ENCODE data around the gene RDH16.

DNA sequence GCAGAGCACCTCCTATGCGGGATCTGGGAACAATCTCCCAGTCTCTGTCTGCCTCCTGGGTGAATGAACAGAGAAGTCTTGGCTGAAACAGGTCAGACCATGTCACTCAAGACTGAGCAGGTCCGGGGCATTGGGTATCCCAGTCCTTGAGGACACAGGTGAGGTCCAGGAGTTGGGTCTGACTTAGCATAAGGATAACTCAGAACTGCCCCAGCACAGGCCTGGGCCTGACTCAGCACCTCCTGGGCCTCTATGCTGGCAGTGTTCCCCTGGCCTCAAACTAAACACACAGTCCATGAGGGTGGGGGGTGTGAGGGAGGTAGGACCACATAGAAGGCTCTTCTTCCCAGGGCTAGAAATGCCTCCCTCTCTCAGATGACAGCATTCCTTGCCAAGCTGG, 21.7 kb downstream of the RDH16 start:
- TF ChIP-seq, protein P1, sequence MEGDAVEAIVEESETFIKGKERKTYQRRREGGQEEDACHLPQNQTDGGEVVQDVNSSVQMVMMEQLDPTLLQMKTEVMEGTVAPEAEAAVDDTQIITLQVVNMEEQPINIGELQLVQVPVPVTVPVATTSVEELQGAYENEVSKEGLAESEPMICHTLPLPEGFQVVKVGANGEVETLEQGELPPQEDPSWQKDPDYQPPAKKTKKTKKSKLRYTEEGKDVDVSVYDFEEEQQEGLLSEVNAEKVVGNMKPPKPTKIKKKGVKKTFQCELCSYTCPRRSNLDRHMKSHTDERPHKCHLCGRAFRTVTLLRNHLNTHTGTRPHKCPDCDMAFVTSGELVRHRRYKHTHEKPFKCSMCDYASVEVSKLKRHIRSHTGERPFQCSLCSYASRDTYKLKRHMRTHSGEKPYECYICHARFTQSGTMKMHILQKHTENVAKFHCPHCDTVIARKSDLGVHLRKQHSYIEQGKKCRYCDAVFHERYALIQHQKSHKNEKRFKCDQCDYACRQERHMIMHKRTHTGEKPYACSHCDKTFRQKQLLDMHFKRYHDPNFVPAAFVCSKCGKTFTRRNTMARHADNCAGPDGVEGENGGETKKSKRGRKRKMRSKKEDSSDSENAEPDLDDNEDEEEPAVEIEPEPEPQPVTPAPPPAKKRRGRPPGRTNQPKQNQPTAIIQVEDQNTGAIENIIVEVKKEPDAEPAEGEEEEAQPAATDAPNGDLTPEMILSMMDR (conservative IDR thresholded peaks at IDR 0.05; ENCODE audit: low read depth in 2 of 2), result no peak
- no peak for TF ChIP-seq REST (IDR thresholded peaks at IDR 0.05; ENCODE audit: unreplicated experiment)
- TF ChIP-seq EZH2 (IDR thresholded peaks at IDR 0.05; ENCODE audit: low read depth, unreplicated experiment), result no peak
- no peak for TF ChIP-seq ETS1 (IDR thresholded peaks at IDR 0.05)
- no peak for TF ChIP-seq NANOG (IDR thresholded peaks at IDR 0.05; ENCODE audit: borderline replicate concordance)
- TF ChIP-seq POLR2AphosphoS5 (IDR thresholded peaks at IDR 0.05; ENCODE audit: low read depth), result no peak
- no peak for TF ChIP-seq STAT1 (IDR thresholded peaks at IDR 0.05; ENCODE audit: unreplicated experiment)
- no peak for TF ChIP-seq ZNF114 (CRISPR knock-in tag; IDR thresholded peaks at IDR 0.05)
- no peak for TF ChIP-seq JUNB (IDR thresholded peaks at IDR 0.05; ENCODE audit: unreplicated experiment)
- no peak for TF ChIP-seq EZH2phosphoT487 (IDR thresholded peaks at IDR 0.05; ENCODE audit: unreplicated experiment)
- no peak for TF ChIP-seq CREB1 (CRISPR knock-in tag; IDR thresholded peaks at IDR 0.05; ENCODE audit: low read depth)
- TF ChIP-seq, protein P2, sequence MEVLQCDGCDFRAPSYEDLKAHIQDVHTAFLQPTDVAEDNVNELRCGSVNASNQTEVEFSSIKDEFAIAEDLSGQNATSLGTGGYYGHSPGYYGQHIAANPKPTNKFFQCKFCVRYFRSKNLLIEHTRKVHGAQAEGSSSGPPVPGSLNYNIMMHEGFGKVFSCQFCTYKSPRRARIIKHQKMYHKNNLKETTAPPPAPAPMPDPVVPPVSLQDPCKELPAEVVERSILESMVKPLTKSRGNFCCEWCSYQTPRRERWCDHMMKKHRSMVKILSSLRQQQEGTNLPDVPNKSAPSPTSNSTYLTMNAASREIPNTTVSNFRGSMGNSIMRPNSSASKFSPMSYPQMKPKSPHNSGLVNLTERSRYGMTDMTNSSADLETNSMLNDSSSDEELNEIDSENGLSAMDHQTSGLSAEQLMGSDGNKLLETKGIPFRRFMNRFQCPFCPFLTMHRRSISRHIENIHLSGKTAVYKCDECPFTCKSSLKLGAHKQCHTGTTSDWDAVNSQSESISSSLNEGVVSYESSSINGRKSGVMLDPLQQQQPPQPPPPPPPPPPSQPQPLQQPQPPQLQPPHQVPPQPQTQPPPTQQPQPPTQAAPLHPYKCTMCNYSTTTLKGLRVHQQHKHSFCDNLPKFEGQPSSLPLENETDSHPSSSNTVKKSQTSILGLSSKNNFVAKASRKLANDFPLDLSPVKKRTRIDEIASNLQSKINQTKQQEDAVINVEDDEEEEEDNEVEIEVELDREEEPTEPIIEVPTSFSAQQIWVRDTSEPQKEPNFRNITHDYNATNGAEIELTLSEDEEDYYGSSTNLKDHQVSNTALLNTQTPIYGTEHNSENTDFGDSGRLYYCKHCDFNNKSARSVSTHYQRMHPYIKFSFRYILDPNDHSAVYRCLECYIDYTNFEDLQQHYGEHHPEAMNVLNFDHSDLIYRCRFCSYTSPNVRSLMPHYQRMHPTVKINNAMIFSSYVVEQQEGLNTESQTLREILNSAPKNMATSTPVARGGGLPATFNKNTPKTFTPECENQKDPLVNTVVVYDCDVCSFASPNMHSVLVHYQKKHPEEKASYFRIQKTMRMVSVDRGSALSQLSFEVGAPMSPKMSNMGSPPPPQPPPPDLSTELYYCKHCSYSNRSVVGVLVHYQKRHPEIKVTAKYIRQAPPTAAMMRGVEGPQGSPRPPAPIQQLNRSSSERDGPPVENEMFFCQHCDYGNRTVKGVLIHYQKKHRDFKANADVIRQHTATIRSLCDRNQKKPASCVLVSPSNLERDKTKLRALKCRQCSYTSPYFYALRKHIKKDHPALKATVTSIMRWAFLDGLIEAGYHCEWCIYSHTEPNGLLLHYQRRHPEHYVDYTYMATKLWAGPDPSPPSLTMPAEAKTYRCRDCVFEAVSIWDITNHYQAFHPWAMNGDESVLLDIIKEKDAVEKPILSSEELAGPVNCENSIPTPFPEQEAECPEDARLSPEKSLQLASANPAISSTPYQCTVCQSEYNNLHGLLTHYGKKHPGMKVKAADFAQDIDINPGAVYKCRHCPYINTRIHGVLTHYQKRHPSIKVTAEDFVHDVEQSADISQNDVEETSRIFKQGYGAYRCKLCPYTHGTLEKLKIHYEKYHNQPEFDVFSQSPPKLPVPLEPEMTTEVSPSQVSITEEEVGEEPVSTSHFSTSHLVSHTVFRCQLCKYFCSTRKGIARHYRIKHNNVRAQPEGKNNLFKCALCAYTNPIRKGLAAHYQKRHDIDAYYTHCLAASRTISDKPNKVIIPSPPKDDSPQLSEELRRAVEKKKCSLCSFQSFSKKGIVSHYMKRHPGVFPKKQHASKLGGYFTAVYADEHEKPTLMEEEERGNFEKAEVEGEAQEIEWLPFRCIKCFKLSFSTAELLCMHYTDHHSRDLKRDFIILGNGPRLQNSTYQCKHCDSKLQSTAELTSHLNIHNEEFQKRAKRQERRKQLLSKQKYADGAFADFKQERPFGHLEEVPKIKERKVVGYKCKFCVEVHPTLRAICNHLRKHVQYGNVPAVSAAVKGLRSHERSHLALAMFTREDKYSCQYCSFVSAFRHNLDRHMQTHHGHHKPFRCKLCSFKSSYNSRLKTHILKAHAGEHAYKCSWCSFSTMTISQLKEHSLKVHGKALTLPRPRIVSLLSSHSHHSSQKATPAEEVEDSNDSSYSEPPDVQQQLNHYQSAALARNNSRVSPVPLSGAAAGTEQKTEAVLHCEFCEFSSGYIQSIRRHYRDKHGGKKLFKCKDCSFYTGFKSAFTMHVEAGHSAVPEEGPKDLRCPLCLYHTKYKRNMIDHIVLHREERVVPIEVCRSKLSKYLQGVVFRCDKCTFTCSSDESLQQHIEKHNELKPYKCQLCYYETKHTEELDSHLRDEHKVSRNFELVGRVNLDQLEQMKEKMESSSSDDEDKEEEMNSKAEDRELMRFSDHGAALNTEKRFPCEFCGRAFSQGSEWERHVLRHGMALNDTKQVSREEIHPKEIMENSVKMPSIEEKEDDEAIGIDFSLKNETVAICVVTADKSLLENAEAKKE (CRISPR knock-in tag; IDR thresholded peaks at IDR 0.05), result no peak

Measured in GM23338 (cell line).